HG02588 (cell line): ENCODE data around the gene ACOT7.

Experiments used
- ATAC-seq: cut with Tn5 transposase; IDR thresholded peaks from one replicate; pipeline ENCODE4 v1.9.1; 2021; ENCODE audit warnings: mild to moderate bottlenecking, moderate library complexity; ENCODE audit not compliant: unreplicated experiment

The ACOT7 gene

DNA sequence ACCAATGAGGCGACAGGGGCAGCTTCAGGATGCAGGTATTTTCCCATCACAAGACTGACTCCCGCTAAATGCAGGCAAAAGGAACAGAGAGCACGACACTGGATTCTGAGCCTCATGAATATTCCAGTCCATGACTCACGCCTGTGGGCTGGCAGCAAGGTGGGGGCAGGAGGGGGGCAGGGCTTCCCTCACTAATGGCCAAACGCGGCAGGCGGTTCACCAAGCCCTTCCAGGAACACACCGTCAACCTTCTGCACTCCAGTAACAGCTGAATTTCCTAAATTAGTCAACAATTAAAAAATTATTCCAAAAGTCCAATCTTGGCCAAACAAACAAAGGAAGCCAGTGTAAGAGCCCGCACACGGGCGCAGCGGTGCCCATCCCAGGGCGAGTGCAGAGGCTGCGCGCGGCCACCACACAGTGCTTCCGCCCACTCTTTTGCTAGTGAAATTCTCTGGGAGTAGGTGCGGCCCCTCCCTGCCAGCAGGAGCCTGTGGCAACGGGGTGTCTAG lies 120.1 kb downstream of the ACOT7 start:
- ATAC-seq, result no peak

DNA sequence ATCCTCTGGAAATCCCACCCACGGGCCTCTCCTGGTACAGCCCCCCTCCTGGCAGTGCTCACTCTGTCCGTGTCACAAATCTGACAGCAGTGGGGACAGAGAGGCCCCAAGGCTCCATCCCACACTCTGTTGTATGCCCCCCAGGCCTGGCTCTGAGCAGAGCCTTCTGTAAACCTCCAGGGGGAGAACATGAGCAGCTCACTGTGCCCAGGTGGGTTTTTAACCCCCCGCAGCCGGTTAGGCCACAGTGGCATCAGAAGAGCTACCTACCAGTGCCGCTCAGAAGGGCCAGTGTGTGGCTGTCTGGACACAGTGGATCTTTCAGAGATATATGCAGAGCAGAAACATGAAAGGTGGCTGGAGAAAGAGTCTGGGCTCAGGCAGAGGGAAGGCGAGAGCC lies 120.7 kb downstream of the ACOT7 start:
- no peak for ATAC-seq

DNA sequence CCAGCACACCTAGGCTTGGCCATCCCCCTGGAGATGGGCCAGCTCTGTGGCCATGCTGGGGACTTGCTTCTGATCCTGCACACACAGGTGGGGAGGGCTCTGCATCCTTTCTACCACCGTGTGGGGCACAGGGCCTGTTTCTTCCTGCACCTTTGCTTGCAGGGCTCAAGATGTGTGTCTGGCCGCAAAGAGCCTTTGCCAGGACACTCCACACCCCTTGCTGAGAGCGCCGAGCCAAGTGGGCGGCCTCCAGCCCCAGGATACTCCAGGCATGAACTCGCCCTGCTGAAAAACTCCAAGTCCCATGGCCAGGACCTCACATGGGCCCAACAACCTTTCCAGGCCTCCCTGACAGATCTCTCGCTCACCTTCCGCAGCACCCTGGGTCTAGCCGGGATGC lies 121.1 kb downstream of the ACOT7 start:
- no peak for ATAC-seq

DNA sequence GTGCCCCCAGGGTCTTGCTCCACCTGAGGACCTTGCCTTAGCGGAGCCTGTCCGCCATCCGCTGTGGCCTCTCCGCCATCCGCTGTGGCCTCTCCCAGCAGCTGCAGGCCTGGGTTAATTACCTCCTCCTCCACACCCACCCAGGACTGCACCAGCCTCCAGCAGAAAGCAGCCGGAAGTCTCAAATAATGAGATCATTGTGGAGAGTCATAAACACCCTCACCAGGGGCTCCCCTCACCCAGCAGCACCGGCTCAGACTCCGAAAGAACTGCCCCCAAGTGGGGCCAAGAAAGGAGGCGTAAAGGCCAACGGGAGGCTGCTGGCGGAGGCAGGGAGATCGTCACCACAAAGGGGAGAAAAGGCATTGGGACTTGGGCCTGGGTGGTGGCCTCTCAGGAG lies 122.0 kb downstream of the ACOT7 start:
- no peak for ATAC-seq

DNA sequence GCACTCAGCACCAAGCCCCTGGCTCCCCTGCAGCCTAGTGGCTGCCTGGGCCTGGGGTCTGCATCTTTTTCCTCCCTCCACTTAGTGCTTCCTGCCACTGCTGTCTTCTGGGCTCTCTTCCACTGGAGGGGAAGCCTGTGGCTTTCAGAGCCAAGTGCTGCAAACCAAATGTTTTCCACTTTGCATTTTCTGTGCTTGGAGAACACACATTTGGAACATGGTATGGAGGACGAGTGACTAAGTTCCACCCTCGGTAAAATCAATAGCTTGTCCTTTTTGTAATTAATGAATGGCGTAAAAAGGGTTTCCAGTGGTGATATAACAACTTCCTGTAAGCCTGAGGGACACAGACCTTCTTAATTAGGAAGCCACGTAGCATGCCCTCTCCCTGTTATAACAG lies 122.6 kb downstream of the ACOT7 start:
- no peak for ATAC-seq

DNA sequence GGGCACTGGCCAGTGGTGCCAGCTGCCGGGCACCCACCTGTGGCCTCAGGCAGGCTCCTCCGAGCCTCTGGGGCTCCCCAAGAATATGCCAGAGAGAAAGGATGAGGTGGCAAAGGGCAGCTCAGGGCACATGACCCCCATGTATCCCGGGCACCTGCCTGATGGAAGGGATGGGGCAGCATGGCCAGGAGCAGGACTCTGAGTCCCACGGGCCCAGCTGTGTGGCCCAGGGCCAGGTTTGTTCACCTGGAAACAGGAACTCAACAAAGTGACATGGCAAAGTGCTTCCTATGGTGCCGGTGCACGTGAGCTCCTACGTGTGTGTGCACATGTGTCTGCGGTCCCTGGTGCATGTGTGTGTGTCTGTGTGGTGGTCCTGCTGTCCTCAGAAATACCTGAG lies 123.2 kb downstream of the ACOT7 start:
- no peak for ATAC-seq

DNA sequence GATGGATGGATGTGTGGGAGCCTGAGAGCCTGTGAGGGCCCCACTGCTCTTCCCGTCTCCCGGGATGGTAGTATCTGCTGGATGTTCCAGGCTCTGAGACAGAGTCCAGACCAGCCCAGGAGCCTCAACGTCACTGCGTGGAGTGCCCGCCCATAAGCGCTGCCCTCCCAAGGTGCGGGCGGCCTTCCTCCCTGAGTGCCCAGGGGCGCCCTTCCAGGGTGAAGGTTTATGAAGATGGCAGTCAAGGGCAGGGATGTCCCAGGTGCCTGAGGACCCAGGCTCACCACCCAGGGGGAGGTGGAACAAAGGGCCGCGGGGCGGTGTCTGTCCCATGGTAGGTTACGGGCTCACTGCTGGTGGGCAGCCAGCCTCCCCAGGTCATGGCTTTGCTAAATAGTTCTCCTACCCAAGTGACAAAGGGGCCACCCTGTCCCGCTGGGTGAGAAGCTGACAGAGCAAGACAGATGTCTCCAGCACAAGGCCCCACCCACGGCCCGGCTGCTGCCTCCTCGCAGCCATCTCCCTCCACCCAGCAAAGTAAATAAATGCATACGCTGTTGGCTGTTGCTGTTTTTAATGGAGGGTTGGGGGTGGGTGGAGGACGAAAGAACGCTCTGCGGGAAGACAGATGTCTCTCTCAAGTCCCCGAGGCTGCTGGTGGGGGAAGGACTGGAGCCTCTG lies 123.7 kb downstream of the ACOT7 start:
- ATAC-seq, result no peak

DNA sequence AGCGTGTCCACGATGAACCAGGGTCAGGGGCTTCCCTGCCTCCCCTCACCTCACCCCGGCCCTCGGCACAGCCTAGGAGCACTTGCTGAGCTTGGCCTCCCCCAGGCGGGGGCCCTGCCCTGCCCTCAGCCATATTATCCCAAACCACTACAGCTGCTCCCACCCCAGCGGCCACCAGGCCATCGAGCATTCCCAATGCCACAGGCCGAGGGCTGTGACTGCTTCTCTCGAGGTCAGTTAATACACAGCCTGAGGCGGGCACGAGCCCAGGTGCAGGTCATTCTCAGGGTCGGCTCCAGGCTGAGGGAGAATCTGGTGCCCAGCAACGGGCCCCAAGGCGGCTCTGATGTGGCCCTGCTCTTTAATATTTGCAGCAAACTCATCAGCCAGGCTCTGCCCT lies 124.3 kb downstream of the ACOT7 start:
- ATAC-seq, result no peak

DNA sequence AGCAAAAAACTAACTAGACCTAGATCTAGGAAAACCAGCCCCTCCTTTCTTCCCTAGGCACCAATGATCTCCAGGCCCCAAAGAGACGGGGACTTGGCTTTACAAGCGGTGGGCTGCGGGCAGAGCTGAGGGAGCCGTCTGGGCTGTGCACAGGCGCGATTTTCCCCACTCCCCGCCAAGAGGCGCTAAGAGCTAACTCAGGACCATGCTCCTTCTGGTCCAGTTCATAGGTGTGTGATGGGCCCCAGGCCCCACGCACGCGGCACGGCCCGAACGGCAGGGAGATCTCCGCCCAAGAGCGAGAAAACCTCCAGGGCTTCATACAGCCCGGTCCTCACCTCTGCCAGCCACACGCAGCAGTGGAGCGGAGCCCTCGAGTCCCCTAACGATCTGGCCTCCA lies 125.2 kb downstream of the ACOT7 start:
- ATAC-seq, result no peak

DNA sequence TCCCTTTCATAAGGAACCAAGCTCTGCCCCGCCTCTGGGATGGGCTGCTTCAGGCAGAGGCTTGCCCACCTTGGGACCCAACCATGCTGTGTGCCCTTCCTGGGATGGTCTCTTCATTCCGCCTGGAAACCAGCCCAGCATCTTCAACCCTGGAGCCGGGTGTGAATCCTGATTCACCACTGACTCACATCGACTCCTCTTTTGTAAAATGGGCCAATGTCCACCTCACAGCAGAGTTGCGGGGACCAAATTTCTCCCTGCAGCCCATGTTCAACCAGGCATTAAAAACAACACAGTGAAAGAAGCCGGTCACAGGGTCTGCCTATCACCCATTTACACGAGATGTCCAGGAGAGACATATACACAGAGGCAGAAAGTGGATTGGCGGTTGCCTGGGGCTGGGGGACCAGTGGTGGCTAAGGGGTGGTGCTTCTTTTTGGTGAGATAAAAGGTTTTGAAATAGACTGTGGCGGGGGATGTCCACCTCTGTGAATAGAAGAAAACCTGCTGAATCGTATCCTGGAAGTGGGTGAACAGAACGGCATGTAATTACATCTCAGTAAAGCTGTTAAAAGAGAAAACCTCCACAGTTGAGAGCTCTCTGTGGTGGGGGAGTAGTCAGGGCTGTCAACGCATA lies 125.8 kb downstream of the ACOT7 start:
- ATAC-seq, result no peak

DNA sequence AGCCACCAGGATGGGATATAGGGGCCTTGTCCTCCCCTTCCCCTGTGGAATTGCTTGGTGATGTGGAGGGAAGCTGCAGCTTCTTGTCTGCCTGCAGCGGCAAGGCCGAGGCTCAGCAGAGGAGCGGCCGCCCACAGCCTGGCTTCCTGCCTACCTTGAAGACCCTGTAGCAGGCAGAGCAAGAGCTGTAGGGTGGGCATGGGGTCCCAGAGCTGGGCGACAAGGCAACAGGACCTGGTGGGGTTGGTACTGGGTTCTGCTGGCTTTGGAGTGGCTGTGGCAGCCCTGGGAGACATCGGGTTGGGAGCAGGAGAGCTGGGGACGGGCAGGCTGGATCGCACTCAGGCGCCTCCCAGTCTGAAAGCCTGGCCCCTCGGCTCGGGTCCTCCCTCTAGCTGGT lies 126.9 kb downstream of the ACOT7 start:
- no peak for ATAC-seq

DNA sequence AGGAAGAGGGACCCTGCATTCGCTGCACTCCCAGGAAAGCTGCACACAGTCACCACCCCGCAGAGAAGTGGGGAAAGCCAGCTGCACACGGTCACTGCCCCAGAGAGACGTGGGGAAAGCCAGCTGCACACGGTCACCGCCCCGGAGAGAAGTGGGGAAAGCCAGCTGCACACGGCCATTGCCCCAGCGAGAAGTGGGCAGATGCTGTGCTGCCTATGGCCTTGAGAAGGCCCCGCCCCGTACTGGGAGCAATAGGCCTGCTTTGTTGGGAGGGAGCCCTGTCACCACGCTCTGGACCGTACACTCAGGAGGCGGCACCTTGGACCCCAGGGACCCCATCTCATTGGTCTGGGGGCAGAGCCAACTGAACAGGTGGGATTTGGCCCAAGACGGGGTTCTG lies 128.4 kb downstream of the ACOT7 start:
- no peak for ATAC-seq

DNA sequence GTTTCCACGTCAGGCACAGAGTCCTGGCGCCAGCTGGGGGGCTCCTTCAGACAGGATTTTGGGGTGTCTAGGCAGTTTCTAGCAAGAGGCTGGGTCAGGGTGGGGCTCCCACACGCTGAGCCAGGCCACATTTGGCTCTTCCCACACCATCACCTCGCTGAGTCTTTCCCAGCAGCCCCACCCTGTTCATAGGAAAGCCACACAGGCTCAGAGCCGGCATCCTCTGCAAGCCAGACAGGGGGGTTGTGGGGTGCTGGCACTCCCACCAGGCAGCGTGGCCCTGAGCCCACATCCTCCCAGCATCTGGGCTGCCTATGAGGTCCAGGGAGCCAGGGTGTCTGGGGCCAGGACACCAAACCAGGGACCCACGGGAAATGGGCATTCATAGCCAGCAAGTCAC lies 129.9 kb downstream of the ACOT7 start:
- ATAC-seq, result no peak

DNA sequence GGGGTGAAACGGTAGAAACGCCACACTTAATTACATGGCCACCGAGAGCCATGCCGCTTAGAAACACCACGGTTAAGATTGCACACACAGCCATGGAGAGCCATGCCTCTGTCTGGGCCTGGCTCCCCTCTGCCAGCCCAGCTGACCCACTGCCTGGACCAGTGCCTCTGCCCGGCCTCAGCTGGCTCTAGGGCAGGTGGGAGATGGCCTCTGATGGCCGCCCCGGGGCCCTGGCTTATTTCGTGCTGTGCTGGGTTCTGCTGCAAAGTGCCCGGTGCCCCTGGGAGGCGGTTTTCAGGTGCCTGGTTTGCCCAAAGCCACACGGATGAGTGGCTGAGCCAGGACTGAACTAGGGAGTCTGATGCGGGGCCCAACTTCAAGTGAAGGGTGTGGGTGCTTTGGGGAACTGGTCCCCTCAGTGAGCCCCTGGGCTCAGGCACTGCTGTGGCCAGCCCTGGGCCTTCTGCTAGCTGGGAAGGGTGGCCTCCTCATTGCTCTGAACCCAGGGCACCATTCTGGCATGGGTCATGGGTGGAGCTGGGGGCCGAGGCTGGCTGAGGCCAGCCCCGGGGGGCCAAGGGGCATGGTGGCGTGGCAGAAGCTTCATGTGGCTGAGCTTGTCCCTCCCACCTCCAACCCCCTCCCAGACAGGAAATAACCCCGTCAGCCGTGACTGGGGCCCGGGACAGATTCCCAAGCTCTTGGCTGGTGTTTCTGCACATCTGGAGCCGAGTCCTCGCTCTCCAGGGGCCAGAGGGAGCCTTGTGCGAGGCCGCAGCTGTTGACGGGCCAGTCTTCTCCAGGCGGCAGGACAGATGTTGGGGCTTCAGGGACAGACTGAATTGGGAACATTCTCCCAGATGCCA lies 130.8 kb downstream of the ACOT7 start:
- no peak for ATAC-seq

DNA sequence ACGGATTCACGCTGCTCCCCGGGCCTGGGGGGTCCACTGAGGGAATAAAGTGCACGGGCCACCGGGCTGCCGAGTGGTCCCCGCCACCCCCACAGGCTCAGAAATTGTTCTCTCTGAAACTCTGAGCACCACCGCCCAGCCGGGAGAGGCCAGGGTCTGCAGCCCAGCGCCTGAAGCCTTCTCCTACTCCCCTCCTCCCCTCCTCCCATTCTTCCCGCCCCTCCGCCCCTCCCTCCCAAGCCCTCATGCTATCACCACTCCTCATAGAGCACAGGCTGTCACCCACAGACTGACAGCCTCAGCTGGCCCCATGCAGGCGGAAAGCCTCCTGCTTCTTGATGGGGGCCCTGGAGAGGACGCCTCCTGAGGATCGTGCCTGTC lies 132.0 kb downstream of the ACOT7 start:
- no peak for ATAC-seq

DNA sequence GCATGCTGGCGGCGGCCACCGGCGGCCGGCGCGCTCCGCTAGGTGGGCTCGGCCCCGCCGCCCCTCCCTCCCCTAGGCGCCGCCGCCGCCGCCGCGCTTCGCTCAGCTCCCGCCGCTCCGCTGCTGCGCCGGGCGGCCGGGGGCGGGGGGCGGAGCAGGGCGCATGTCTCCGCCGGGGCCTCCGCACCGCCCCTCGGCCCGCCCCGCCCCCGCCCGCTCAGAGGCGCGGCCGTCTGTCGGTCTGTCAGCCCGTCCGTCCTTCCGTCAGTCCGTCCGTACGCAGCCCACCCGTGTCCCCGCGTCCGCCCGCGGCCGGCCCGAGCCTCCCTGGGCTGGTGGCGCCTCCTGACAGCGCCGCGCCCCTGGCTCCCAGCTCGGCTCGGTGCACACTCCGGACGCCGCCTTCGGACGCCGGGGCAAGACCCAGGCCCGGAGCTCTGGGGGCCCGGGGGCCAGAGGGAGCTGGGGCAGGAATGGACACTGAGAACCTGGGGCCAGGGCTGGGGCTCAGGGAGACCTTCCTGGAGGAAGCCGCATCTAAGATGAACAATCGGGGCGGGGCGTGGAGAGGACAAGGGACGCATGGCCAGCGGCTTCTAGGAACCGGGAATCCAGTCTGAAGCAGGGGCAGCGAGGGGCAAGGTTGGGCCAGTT lies 132.5 kb downstream of the ACOT7 start, which contains the start of gene GPR153:
Gene GPR153 (minus strand): TSS at position 138 of the 654 bp plus-strand sequence. CDS start 6,193 bp downstream, outside the sequence.
- no peak for ATAC-seq

DNA sequence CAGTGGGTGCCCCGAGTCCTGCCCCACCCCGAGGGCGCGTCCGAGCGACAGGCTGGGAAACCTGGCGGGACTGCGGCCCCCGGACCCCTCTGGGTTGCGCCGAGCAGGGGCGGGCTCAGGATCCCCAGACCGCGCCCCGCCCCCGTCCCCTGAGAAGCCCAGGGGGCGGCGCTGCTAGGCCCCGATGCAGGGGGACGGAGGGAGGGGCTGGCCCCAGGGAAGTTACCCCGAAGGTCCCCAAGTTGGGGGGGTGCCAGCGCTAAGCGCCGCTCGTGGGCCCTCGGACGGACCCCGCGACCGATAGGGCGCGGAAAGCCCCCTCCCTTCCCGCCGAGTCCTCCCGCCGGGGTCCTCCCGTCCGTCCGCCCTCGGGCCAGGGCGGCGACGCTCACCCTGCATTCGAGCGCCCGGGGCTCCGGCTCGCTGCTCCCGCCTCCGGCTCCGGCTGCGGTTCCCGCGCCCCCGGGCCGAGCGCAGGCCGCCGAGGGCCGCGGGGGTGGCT lies 133.1 kb downstream of the ACOT7 start:
- no peak for ATAC-seq

DNA sequence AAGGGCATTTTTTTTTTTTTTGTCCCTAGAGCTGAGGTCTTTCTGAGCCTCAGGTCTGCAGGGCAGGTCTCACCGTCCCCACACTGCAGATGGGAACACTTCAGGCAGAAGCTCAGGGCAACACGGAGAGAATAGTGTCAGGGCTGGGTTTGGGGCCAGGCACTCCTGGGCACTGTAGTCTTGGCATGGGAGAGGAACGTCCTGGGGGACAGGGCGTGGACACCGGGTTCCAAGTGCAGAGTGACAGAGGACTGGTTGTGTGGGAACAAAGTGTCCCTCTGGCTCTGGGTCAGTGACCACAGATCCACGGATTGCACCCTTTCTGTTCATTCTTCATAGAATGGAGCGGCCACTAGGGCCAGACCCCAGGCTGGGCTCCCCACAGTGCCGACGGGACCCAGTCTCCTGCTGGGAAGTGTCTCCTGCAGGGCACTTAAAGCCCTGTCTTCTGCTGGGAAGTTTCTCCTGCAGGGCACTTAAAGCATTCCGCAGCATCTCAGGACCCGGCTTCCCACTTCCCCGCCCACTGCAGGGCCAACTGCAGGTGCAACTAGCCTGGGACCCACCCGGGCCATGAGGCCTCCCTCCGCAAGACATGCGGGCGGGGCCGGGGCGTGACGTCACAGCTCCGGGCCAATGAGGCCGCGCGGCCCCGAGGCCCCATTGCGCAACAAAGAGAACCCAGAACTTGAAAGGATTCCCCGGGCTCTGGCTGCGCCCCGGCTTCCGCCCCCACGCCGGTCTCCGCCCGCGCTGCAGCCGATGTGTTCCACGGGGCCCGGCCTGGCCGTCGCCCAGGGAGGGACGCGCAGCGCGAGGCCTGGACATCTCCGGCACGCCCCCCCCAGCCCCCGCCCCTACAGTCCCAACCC lies 133.8 kb downstream of the ACOT7 start:
- peak; percentile 56 for ATAC-seq

DNA sequence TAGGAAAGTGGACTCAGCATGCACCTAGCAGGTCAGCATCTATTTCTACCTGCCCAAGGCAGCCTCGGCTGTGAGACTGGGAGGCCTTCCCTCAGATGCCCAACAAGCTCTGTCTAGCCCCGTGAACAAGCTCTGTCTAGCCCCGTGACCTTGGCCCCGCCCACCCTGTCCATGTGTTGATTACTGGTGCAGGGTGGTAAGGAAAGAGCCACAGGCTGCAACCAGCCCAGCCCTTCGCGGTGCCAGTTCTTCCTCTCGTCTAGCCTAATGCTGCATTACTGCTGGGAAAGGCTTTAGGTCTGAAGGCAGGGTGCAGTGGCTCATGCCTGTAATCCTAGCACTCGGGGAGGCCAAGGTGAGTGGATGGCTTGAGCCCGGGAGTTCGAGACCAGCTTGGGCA lies 134.9 kb downstream of the ACOT7 start:
- no peak for ATAC-seq

DNA sequence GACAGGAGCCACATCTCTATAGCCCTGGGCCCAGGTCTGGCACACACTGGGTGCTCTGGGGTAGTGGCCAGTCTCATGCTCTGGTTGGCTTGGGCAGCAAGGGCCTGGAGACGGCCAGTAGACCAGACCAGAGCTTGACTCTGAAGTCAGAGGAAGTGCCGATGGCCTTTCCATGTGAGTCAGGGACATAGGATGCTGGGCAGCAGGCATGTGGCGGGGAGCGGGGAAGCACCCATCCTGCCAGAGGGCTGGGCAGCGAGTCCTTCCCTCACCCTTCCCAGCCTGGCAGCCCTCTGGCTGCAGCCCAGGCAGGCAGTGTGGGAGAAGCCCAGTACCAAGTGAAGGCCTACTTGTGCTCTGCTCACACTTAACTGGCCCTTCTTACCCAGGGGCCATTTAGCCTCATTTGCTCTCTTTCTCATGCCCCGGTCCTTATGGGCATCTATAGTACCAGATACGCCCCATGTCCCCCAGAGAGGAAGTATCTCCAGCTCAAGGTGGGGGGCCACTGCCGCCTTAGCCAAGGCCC lies 136.0 kb downstream of the ACOT7 start:
- no peak for ATAC-seq
